HG03439 (cell line): ENCODE data around the gene MEIOSIN.
"Not testable (repeated sequence)": the region's sequence is repeated elsewhere in the genome, so short reads cannot be mapped to it uniquely, and the experiment has no call there.

Experiments used
- ATAC-seq: cut with Tn5 transposase; IDR thresholded peaks from one replicate; pipeline ENCODE4 v1.9.1; 2021; ENCODE audit warnings: mild to moderate bottlenecking, moderate library complexity; ENCODE audit not compliant: unreplicated experiment

The MEIOSIN gene

DNA sequence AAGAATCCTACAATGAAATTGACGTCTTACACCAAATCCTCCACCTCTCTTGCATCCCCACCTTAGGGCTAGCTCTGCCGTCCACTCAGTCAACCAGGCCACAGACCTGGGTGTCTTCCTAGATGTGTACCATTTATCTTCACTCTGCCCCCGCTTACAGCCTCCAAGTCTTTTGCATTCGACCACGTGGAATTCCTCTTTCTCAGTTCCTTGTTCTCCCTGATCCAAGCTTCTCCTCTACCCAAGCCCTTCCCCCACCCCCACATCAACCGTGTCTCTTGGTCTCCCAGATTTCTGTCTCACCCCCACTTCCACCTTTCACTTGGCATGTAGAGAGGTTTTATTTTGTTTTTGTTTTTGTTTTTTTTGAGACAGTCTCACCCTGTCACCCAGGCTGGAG is 60.6 kb downstream of the MEIOSIN start:
- ATAC-seq = no peak

DNA sequence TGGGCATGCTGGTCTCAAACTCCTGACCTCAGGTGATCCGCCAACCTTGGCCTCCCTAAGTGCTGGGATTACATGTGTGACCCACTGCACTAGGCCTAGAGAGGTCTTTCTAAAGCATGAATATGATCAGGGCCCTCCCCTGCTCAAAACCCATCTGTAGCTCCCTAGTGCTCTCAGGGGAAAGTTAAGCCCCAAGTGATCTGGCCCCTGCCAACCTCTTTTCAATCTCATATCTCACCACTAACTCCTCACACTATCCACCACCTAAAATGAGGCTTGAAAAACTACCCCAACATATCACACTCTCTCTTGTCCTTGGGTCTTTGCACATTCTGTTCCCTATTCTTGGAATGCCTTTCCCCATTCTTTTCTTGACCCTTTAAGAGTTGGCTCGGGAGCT is 61.4 kb downstream of the MEIOSIN start:
- no peak for ATAC-seq

DNA sequence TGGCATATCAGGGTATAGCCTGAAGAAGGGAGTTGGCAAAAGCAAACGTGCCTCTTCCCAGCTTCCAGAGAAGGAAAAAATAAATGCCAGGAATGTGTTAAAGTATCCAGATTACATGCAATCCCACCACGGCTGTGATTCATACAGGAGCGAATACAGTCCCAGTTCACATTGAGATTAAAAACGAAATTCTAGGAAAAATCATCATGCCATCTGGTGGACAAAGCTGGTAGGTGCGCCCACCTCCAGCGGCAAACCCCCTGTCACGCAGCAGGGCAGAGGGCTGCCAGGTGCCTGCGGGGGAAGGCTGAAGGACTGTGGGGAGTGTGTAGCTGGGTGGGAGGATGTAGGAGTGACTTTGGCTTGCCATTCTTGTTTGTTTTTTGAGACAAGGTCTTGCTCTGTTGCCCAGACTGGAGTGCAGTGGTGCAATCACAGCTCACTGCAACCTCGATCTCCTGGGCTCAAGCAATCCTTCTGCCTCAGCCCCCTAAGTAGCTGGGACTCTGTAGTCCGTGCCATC is 65.8 kb downstream of the MEIOSIN start:
- no peak for ATAC-seq

DNA sequence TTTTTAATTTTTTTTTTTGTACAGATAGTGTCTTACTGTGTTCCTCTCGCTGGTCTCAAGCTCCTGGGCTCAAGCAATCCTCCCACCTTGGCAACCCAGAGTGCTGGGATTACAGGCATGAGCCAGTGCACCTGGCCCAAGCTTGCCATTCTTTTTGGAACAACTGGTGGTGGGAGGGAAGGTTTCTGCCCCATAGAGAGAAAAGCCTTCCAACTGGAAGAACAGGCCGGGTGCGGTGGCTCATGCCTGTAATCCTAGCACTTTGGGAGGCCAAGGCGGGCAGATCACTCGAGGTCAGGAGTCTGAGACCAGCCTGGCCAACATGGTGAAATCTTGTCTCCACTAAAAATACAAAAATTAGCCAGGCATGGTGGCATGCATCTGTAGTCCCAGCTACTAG is 66.3 kb downstream of the MEIOSIN start:
- ATAC-seq = not testable (repeated sequence)

DNA sequence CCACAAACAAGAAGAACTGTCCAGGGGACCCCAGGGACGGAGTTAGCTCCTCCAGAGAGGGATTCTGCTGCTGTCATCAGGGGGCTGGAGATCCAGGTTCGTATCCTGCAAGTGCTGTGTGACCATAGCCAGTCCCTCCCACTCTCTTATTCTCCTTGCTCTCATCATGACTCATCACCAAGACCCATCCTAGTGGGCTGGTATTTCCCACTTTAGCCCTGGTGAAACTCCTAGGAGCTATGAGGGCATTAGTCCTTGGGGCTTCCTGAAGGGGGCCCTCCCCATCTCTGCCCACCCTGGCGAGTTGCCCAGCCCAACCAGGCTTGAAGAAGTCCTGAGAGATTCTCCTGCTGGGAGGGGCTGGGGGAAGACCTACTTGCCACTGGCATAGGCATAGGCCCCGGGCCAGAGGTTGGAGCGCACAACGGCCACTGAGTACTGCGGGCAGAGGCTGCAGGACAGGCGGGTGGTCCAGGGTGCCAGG is 66.9 kb downstream of the MEIOSIN start:
- no peak for ATAC-seq

DNA sequence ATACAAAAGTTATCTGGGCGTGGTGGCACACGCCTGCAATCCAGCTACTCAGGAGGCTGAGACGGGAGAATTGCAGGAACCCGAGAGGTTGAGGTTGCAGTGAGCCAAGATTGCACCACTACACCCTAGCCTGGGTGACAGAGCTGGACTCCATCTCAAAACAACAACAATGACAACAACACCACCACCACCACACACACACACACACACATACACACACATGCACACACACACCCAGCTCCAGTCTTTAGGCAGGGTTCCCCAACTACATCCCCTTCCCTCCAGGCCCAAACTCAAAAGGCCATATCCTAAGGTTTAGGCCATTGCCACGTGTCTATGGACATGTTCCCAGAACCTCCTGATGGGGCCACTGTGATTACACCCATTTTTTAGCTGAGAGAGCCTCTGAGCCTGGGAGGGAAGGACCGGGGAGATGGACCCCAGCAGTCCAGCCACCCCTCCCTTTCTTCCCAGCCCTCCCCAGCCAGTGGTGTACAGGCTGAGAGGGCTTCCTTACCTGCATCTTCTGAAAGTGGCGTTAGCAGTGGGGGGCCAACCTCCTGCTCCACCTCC is 68.5 kb downstream of the MEIOSIN start:
- ATAC-seq = no peak

DNA sequence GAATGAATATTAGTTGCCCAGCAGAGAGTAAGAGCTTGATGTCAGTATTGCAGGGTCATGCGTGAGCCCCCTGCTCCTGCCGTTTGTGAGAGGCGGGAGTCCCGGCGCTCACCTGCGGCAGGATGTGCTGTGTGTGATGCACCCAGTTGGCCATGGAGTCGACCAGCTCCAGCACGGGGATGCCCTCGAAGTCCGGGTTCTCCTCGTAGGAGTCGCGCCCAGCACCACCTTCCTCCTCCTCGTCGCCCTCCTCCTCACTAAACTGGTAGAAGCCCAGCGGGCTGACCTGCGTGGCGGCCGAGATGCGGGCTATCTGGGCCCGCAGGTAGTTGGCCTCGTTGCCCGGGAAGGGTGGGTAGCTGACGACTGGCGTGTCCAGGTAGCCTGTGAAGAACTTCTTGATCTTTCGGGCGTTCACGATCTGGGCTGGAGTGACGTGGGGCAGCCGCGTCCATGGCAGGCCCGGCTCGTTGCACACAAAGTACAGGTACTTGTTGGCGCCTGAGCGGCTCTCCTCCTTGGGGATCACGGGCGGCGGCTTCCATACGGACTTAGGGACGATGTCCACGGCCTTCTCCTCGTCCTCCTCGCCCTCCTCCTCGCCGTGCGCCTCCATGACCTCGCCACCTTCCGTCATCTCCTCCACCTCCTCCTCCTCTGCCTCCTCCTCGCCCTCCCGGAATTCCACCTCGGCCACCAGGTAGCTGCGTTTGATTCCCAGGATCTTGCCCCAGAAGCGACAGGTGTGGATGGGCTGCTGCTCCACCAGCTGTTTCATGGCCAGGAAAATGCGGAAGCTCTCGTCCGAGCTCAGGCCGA is 71.1 kb downstream of the MEIOSIN start:
- ATAC-seq = no peak

DNA sequence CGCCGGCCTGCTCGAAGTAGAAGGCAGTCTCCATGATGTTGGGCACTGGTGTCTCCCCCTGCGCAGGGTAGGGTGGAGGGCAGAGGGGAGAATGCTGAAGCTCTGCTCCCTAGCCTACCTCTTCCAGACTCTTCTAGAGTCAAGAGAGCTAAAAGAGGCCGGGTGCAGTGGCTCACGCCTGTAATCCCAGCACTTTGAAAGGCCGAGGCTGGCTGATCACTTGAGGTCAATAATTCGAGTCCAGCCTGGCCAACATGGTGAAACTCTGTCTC is 71.7 kb downstream of the MEIOSIN start:
- no peak for ATAC-seq

DNA sequence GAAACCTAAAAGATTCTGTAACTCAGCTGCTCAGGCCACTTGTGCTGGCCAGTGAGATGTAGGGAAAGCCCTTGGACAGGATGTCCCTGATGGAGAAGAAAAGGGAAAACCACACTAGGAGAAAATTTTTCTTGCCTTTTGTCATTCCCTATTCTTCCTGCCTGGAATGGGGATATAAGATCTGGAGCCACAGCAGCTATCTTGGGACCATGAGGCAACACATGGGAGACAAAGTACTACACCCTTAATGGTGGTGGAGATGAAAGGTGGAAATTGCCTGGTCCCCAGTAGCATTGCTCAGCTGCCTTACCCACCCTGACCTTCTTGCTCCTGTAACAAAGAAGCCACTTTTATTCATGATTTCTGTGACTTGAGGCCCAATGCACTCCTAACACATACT is 72.5 kb downstream of the MEIOSIN start:
- no peak for ATAC-seq

DNA sequence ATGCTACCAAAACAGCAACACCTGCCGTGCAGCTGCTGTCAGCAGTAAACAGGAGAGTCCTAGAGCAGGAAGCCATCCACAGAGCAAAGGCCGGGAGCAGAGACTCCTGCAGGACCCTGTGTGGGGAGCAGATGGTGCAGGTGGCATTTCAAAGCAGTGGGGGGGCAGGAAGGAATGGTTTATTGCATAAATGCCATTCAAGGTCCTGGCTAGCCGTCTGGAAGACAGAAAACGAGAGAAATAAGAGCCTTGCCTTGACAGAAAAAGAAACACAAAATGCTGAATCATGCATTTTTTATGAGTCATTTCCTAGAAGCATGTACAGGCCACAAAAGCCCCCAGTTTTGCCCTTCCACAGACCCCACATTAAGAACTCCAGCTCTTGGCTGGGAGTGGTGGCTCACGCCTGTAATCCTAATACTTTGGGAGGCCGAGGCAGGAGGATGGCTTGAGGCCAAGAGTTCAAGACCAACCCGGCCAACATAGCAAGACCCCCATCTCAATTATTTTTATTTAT is 76.5 kb downstream of the MEIOSIN start:
- no peak for ATAC-seq

DNA sequence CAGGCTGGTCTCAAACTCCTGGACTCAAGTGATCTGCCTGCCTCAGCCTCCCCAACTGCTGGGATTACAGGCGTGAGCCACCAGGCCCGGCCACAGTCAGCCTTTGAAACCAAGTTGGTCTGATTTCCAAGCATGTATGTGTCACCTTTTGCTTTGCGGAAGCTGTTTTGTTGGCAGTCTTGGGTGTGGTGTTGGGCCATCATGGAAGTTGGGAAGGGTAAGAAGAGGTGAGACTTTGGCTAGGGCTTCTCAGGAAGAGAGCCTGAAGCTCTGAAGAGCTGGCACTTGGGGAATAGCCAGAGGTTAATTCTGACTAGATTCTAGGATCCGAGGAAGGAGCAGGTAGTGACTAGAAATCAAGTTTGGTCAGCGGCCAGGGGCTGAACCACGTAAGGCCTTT is 79.1 kb downstream of the MEIOSIN start:
- no peak for ATAC-seq
